Limb (tissue), 2 donors: Measurements from ENCODE around the gene ZNF441.
A peak's percentile ranks its signal among the peaks of the same experiment; 100 is the strongest.
"Not testable (repeated sequence)": the region's sequence is repeated elsewhere in the genome, so short reads cannot be mapped to it uniquely, and the experiment has no call there.

Experiments
- DNase-seq, 2 donors: peaks; one replicate each; pipeline ENCODE4 v3.0.0-alpha.2; 2016; ENCODE audit errors: extremely low spot score in 2 of 2

ZNF441 gene

DNA sequence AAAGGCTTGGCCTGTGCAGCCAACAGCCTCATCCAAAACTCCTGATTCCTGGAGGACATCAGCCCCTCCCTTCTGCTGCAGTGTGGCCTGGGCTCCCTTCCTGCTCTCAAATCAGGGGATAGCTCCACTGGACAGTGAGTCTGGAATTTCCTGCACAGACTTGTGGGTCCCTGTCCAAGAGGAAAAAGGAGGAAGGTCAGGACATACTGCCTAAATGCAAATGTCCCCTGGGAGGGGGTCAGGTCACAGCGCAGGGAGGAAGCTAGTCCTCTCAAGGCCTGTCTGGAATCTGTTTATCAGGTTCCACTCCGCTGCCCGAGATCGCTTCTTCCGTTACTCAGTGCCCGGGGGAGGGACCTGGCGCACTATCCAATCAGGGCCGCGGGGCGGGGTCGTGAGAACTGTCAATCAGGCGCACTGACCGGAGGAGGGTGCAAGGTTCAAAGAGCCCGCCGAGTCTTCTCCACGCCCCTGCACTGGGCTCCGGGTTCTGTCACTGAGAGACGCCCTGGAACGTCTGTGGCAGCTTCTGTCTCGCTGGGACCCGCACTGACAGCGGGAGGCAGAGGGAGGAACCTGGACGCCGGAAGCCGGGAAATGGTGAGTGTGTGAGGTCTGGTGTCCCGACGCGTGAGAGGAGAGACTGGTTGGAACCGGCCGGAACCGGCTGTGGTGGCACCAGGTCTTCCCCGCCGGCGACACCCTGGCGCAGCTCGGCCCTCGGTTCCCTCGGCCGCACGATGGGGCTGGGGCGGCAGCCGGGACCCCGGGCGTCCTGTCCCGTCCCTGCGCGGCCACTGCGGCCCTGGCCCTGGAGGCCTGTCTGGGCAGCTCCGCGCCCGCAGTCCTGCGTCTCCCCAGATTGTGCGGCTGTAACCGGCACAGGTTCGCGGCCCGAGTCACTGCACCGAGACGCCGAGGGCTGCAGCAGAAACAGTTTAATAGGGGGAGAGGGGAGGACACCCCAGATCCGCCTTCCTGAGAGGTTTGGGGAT is at the start of gene ZNF441:
ZNF441 (plus strand) TSS at position 404 of the 995 bp plus-strand sequence; CDS start at position 598, 194 bp downstream.
- peak; percentile 93 to 98 for DNase-seq

DNA sequence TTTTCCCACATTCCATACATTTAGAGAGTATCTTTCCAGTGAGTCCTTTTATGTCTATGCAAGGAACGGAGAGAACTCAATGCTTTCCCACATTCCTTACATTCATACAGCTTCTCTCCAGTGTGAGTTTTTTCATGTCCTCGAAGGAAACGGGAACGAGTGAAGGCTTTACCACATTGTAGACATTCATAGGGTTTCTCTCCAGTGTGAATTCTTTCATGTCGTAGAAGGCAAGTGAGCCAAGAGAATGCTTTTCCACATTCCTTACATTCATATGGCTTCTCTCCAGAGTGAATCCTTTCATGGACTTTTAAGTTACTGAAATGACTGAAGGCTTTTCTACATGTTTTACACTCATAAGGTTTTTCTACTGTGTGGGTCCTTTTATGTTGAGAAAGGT is 45.1 kb upstream of the ZNF441 start:
- DNase-seq, result no peak

DNA sequence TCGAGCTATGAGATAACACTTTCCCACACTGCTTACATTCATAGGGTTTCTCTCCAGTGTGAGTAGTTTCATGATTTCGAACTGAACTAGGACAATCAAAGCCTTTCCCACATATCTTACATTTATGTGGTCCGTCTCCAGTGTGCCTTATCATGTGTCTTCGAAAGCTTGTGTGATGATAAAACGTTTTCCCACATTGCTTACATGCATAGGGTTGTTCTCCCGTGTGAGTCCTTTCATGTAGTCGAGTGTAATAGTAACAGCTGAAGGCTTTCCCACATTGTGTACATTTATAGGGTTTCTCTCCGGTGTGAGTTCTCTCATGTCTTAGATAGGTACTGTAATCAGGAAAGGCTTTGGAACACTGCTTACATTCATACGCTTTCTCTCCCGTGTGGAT is 44.4 kb upstream of the ZNF441 start:
- DNase-seq, result no peak

DNA sequence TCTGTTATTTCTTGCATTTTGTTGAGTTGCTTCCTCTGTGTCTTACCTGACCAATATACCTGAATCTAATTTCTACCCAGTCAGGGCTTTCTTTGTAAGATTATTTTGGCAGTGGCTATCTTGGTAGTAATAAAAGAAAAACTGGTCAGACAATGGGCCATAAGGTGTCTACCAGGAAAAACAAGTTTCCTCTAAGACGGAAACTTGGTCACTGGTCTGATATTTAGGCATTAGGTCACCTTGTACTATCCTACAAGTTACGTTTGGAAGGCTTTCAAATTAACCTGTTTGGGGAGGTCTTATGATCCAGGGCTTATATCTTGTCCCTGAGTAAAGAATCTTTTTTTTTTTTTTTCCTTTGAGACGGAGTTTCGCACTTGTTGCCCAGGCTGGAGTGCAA is 37.2 kb upstream of the ZNF441 start:
- DNase-seq, result no peak

DNA sequence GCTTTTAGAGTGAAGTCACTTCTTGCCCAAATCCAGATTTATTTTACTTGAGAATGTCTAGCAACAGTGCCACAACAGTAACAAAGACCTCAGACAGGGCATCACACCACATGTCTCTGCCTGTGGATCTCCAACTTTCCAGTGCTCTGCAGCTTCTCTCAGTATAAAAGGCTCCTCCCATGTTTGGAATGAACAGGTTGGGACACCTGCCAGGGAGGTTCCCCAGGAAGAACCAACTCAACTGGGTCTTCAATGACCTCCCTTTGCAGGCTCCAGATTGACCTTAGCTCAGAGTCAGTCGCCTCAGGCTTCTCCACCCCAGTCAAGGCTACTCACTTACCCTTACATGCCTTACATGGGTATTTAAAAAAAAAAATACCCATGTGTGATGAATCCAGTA is 31.4 kb upstream of the ZNF441 start:
- no peak for DNase-seq

DNA sequence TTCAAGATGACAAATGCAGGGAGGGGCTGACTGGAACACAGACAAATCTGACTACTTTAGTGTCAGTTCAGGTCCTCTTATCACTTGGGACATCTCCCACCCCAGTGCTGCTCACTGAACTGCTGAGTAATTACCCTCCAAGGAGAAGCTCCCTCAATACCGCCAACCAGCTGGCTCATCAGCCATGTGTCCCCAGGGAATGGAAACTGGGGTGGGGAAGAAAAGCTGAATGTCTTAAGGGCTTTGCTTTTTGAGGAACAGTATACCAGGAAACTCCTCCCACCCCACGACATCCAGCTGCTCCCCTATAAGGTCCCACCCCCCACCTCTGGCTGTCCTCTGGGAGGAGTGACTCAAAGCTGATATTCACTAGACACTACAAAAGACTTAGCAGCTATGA is 30.1 kb upstream of the ZNF441 start:
- peak in 1 of 2 donors; percentile 26 for DNase-seq

DNA sequence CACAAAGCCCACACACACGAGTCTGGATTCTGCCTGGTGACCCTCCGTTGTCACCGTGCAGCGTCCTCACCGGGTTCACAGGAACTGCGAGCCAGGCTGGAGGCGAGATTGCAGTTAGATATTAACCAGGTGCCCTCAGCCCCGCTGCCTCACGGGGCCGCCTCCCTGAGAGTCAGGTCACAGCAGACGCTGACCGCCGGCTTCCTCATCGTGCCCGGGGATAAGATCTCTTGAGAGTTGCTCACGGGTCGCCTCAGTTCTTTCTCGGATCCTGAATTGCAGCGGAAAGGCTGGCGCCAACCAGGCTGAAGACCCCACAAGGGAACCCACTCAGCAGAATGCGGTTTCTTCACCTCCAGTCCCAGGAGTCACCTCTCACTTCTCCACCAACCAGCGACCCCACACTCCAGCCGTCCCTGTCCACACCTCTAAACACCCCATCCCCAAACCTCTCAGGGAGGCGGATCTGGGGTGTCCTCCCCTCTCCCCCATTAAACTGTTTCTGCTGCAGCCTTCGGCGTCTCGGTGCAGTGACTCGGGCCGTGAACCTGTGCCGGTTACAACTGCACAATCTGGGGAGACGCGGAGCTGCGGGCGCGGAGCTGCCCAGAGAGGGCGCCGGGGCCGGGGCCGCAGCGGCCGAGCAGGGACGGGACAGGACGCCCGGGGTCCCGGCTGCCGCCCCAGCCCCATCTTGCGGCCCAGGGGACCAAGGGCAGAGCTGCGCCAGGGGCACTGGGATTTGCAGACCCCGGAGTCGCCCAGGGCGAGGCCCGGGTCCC is 28.6 kb upstream of the ZNF441 start:
- peak in 1 of 2 donors; percentile 37 for DNase-seq

DNA sequence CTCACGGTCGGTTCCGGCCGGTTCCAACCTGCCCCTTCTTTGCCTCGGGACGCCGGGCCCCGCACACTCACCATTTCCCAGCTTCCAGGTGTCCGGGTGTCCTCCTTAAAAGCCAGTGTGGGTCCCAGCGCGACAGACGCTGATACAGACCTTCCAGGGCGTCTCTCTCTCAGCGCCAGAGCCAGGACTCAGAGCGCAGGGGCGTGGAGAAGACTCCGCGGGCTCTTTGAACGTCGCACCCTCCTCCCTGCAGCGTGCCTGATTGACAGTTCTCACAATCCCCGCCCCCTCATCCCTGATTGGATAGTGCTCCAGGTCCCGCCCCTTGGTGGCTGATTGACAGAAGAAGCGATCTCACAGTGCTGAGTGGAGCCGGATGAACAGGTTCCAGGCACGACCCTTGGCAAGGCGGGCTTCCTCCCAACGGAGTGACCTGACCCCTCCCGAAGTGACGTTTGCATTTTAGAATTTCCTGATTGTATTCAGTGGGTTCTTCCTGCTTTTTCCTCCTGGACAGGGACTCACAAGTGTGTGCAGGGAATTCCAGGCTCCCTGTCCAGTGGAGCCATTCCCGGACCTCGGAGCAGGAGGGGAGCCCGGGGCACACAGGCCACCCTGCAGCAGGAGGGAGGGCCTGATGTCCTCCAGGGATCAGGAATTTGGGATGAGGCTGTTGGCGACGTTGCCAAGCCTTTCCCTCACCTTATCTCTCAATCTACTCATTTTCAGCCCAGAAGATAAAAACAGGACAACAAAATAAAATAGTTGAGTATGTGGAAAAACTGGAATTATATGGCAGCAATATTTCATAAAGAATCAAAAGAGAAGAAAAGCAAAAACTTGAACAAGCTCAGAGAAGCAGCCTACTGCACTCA is 27.8 kb upstream of the ZNF441 start, which contains the start of gene ZNF823:
ZNF823 (minus strand) TSS at position 201 of the 875 bp plus-strand sequence; CDS start at position 74, 127 bp downstream.
- peak; percentile 96 to 99 for DNase-seq

DNA sequence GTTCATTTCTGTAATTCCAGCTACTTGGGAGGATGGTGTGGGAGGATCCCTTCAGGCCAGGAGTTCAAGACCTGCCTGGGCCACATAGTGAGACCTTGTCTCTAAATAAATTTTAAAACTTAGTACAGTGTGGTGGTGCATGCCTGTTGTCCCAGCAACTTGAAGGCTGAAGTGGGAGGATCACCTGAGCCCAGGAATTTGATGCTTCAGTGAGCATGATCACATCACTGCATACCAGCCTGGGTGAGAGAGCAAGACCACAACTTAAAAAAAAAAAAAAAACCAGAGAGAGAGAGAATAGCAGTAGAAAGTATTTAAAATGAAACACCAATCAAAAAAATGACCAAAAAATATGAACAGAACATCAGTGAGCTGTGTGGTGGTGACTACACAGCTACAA is 20.9 kb upstream of the ZNF441 start:
- DNase-seq, result no peak

- no peak for DNase-seq
These were observed 19.5 kb upstream of the ZNF441 start for GRCh38 chr19:11747277-11747676.

GRCh38 chr19:11749751-11750150 is 17.0 kb upstream of the ZNF441 start:
- DNase-seq, result no peak

- no peak for DNase-seq
These were observed 14.5 kb upstream of the ZNF441 start for GRCh38 chr19:11752244-11752736.

DNA sequence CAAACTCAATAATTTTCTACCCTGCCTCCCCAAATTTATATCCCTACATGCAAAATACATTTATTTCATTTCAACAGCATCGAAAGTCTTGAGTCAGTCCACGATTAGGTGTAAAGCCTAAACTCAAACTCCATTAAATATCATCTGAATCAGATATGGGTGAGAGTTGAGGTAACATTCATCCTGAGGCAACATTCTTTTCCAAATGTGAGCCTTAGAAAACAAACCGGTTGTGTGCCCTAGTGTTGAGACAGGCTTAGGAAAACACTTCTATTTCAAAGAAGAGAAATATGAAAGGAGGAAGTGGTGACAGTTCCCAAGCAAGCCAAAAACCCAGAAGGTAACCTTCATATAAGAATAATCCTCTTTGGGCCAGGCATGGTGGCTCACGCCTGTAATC is 12.1 kb upstream of the ZNF441 start:
- no peak for DNase-seq

GRCh38 chr19:11756965-11757364 is 9.8 kb upstream of the ZNF441 start:
- DNase-seq, result no peak

DNA sequence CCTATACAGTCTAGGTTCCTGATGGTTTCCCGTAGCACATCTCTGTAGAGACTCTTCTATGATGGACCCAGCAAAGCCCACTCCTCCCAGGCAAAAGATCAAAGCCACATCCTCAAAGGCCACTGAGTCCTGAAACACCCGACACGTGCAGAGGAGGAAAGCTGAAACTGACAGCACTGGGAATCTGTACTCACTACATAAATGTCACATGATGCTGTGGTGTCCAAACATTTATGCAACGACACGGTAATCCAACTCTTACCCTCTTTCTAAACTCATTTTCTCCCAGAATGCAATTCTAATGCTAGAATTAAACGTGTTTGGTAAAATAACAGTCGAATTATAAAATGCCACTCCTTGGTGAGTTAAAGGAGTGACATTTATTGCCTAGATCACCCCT is 7.0 kb upstream of the ZNF441 start:
- no peak for DNase-seq

DNA sequence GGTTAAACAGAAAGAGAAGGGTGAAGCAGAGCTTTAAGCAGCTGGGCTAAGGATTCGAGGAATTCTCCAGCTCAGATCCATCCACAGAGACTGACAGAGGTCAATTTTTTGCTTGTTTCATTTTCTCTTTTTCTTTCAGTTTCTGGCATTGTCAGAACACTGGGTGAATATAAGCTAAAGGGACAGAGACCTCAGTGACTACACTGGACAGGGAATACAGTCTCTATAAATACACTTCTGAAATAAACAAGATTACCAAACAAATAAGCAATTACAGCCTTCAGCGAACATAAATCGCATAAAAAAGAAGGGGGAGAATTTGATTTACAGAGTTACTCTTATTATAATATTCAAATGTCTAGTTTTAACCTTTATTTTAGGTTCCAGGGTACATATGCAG is 3.7 kb upstream of the ZNF441 start:
- DNase-seq, result no peak

DNA sequence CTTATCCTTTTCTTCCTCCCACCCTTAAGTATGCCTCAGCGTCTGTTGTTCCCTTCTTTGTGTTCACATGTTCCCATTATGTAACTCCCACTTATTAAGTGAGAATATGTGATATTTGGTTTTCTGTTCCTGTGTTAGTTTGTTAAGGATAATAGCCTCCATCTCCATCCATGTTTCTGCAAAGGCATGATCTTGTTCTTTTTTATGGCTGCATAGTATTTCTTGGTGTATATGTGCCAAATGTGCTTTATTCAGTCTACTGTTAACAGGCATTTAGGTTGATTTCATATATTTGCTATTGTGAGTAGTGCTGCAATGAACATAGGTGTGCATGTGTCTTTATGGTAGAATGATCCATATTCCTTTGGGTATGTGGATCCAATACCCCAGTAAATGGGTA is 3.2 kb upstream of the ZNF441 start:
- no peak for DNase-seq

DNA sequence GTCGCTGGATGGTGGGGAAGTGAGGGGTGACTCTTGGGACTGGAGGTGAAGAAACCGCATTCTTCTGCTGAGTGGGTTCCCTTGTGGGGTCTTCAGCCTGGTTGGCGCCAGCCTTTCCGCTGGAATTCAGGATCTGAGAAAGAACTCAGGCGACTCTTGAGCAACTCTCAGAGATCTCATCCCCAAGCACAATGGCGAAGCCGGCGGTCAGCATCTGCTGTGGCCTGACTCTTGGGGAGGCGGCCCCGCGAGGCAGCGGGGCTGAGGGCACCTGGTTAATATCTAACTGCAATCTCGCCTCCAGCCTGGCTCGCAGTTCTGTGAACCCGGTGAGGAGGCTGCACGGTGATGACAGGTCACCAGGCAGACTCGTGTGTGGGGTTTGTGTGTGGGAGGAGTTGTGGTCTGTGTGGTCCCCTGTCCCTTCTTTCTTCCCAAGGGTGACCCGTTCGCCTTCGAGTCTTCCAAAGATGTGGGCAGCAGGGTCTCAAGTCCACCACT is 883 bp downstream of the ZNF441 start:
- no peak for DNase-seq

GRCh38 chr19:11769995-11770394 is 3.2 kb downstream of the ZNF441 start:
- DNase-seq, result no peak

DNA sequence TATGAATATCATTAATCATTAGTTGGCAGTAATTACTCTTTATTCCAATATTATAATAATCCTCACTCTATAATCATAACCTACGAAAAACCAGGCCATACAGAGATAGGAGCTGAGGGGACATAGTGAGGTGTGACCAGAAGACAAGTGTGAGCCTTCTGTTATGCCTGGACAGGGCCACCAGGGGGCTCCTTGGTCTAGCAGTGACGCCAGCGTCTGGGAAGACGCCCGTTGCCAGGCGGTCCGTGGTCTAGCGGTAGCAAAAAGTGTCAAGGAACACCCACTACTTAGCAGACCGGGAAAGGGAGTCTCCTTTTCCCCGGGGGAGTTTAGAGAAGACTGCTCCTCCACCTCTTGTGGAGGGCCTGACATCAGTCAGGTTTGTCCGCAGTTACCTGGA is 4.7 kb downstream of the ZNF441 start:
- not testable (repeated sequence) for DNase-seq

DNA sequence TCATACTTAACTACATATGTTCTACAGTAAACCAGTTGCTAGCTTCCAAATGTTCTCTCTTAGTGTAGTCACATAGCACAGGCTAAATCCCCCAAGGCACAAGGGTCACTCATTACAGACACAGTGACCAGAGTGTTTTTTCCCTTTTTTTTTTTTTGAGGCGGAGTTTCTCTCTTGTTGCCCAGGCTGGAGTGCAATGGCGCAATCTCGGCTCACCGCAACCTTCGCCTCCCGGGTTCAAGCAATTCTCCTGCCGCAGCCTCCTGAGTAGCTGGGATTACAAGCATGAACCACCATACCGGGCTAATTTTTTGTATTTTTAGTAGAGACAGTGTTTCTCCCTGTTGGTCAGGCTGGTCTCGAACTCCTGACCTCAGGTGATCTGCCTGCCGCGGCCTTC is 9.9 kb downstream of the ZNF441 start:
- DNase-seq, result not testable (repeated sequence)
